ENCODE measurements around the gene FAM120A. TPM values are rescaled to one million over a fixed set of nuclear protein-coding genes. Genes with fewer than 3 reads are reported as not detected.

The FAM120A gene
- total RNA-seq, 1 experiment from 2014 or later = 79.3 TPM

DNA sequence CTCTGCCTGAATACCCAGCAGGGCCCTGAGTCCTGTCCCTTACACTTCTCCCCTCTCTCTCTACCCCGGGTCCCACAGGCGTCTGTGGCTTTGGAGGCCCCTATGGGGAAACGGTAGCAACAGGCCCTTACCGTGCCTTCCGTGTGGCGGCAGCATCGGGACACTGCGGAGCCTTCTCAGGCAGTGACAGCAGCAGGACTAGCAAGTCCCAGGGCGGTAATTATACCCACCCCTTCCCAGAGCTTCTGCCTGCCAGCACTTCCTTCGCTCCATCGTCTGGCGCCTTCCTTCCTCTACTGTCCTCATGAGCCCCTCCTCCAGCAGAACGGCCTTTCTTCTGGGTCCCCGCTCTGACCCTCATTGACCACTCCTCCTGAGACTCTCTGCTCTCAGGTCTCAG is 107.0 kb downstream of the FAM120A start:
- no peak overlapping the region for H2AFZ ChIP-seq (ENCODE audit: low read length)
- H3K27me3 ChIP-seq (ENCODE audit: low read length) = no peaks in the 10 kb centered on the region
- no peak overlapping the region for H3K9ac ChIP-seq (ENCODE audit: low read length)
- H4K20me1 ChIP-seq (ENCODE audit: insufficient read depth, low read depth, low read length) = no peaks in the 10 kb centered on the region
- H3K9me3 ChIP-seq (ENCODE audit: low read length) = no peaks in the 10 kb centered on the region
- no peaks in the 10 kb centered on the region for H3K4me1 ChIP-seq (ENCODE audit: low read length)
- peaks cover 36% of the 10 kb centered on the region; the same call in 1 of the 2 replicates for H3K36me3 ChIP-seq (ENCODE audit: insufficient read depth, low read length)
- no peak overlapping the region for H3K4me3 ChIP-seq (ENCODE audit: low read length)
- H3K9me2 ChIP-seq (replicated peaks; ENCODE audit: insufficient read depth, low read length) = no peaks in the 10 kb centered on the region
- H3K79me2 ChIP-seq (ENCODE audit: low read length) = peaks cover 2% of the 10 kb centered on the region; the same call in 1 of the 2 replicates
- no peak for DNase-seq
- H3K27ac ChIP-seq (ENCODE audit: low read length) = no peak overlapping the region
- no peak overlapping the region for H3K4me2 ChIP-seq (ENCODE audit: low read depth, low read length, poor library complexity, severe bottlenecking)

DNA sequence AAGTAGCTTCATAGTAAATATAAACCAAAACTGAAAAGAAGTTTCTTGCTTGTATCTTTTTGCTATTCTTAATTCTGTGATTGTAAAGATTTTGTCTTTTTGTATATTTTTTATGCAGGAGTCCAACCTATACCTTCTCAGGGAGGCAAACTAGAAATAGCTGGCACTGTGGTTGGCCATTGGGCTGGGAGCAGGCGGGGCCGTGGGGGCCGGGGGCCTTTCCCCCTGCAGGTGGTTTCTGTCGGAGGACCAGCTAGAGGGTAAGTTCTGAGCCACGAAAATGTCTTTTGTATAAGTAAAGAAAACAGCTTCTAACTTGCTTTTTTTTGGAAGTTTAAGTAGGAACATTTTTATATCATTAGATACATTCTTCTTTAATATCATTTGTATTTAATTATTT is 109.5 kb downstream of the FAM120A start:
- Histone ChIP-seq H3K4me2 (ENCODE audit: low read depth, low read length, poor library complexity, severe bottlenecking) (no peak overlapping the region), H3K79me2 (ENCODE audit: low read length) (no peaks in the 10 kb centered on the region), H3K9me2 (replicated peaks; ENCODE audit: insufficient read depth, low read length) (no peaks in the 10 kb centered on the region), H3K27ac (ENCODE audit: low read length) (no peak overlapping the region), H3K9me3 (ENCODE audit: low read length) (no peaks in the 10 kb centered on the region), H3K9ac (ENCODE audit: low read length) (no peak overlapping the region), H3K27me3 (ENCODE audit: low read length) (no peaks in the 10 kb centered on the region), H3K36me3 (ENCODE audit: insufficient read depth, low read length) (peaks cover 36% of the 10 kb centered on the region; the same call in 1 of the 2 replicates), H4K20me1 (ENCODE audit: insufficient read depth, low read depth, low read length) (no peaks in the 10 kb centered on the region), H3K4me3 (ENCODE audit: low read length) (no peak overlapping the region), H3K4me1 (ENCODE audit: low read length) (peaks cover 14% of the 10 kb centered on the region), H2AFZ (ENCODE audit: low read length) (no peak overlapping the region)
- no peak for DNase-seq

DNA sequence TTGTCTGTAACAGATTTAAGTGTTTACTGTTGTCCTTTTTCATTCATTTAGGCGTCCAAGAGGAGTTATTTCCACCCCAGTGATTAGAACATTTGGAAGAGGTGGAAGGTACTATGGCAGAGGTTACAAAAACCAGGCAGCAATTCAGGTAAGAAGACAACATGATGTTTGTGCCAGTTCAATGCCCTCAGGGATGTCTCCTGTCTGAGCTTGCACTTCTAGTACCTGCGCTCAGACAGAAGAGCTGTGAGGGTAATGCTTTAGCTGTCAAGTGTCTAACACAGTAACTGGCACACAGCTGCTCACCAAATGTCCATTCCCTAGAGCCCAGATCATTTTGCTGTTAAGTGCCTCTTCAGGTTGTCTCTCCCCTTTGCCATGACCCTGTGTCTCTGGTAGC is 110.7 kb downstream of the FAM120A start:
- no peaks in the 10 kb centered on the region for H3K9me3 ChIP-seq (ENCODE audit: low read length)
- H3K9ac ChIP-seq (ENCODE audit: low read length) = no peak overlapping the region
- no peaks in the 10 kb centered on the region for H4K20me1 ChIP-seq (ENCODE audit: insufficient read depth, low read depth, low read length)
- H2AFZ ChIP-seq (ENCODE audit: low read length) = no peak overlapping the region
- no peak overlapping the region for H3K4me2 ChIP-seq (ENCODE audit: low read depth, low read length, poor library complexity, severe bottlenecking)
- H3K27me3 ChIP-seq (ENCODE audit: low read length) = no peaks in the 10 kb centered on the region
- no peak overlapping the region for H3K4me3 ChIP-seq (ENCODE audit: low read length)
- peaks cover 23% of the 10 kb centered on the region for H3K4me1 ChIP-seq (ENCODE audit: low read length)
- peaks cover 31% of the 10 kb centered on the region; the same call in 1 of the 2 replicates for H3K36me3 ChIP-seq (ENCODE audit: insufficient read depth, low read length)
- no peak overlapping the region for H3K27ac ChIP-seq (ENCODE audit: low read length)
- no peak for DNase-seq
- H3K79me2 ChIP-seq (ENCODE audit: low read length) = peaks cover 2% of the 10 kb centered on the region; the same call in 1 of the 2 replicates
- no peaks in the 10 kb centered on the region for H3K9me2 ChIP-seq (replicated peaks; ENCODE audit: insufficient read depth, low read length)

DNA sequence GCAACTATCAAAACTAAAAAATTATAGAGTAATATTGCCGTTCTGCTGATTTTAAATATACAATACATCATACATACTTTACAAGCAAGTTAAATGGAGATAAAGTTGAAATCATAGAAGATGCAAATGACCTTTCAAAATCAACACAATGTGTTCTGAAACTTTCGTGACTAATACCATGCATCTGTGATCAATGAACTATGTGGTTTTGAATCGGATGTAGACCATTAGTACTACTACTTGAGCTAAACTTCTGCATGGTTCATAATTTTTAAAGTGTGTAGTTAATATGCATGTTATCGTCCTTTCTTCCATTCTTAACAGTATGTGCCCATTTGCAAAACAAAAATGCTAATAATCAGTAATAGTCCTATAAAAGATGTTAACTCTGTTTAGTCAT is 113.6 kb downstream of the FAM120A start:
- H3K79me2 ChIP-seq (ENCODE audit: low read length) = peaks cover 5% of the 10 kb centered on the region; the same call in 1 of the 2 replicates
- H3K4me3 ChIP-seq (ENCODE audit: low read length) = no peak overlapping the region
- no peak overlapping the region; the same call in 1 of the 2 replicates for H3K9ac ChIP-seq (ENCODE audit: low read length)
- no peak overlapping the region for H3K27ac ChIP-seq (ENCODE audit: low read length)
- H2AFZ ChIP-seq (ENCODE audit: low read length) = no peak overlapping the region
- peaks cover 25% of the 10 kb centered on the region for H3K4me1 ChIP-seq (ENCODE audit: low read length)
- H4K20me1 ChIP-seq (ENCODE audit: insufficient read depth, low read depth, low read length) = no peaks in the 10 kb centered on the region
- H3K27me3 ChIP-seq (ENCODE audit: low read length) = no peaks in the 10 kb centered on the region
- DNase-seq = no peak
- H3K4me2 ChIP-seq (ENCODE audit: low read depth, low read length, poor library complexity, severe bottlenecking) = peak overlapping the region; percentile 97
- no peaks in the 10 kb centered on the region for H3K9me2 ChIP-seq (replicated peaks; ENCODE audit: insufficient read depth, low read length)
- H3K36me3 ChIP-seq (ENCODE audit: insufficient read depth, low read length) = peaks cover 34% of the 10 kb centered on the region
- no peaks in the 10 kb centered on the region for H3K9me3 ChIP-seq (ENCODE audit: low read length)

DNA sequence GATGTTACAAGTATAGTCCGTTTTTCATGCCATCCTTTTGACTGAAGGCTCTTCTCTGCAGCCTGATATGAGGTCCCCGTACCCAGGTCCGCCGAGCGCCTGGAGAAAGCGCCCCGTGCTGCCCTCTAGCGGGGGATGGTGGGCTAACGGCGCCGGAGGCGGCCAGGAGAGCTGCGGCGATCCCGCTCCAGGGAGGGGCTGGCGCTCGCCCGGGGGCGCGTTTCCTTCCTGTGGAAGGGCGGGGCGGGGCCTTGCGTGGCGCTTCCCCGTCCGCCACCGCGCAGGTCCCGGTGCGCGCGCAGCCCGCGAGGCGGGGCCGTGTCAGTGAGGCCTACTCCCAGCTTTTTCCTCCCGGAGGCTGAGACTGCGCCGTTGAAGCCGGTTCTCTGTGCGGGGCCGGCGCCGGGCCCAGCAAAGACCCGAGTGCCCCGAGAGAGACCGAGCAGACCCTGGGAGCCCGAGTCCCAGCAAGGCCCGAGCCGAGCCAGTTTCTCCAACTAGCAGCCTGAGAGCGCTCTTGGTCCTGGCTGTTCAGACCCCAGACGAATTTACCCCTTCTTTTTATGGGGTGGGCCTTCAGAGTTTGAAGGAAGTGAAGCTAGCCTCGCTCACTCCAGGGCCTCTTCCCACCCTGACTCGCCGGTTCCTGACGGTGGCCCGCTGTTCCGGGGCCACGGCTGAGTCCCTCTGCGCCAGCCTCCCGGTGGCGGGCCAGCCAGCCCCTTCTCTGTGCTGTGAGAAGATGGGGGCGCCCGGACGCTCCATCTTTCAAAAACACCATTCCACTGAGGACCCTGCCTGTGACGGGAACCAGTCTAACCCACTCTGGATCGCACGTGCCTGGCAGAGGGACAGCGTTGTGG is 115.2 kb downstream of the FAM120A start:
- Histone ChIP-seq H3K9ac (ENCODE audit: low read length) (peak overlapping the region; percentile 98), H4K20me1 (ENCODE audit: insufficient read depth, low read depth, low read length) (no peaks in the 10 kb centered on the region), H3K4me1 (ENCODE audit: low read length) (peaks cover 25% of the 10 kb centered on the region), H3K27ac (ENCODE audit: low read length) (peak overlapping the region; percentile 77), H3K27me3 (ENCODE audit: low read length) (no peaks in the 10 kb centered on the region), H3K9me2 (replicated peaks; ENCODE audit: insufficient read depth, low read length) (no peaks in the 10 kb centered on the region), H3K9me3 (ENCODE audit: low read length) (0 out of 2 replicates have a peak, but pooled peaks cover 8% of the 10 kb centered on the region), H3K79me2 (ENCODE audit: low read length) (peaks cover 5% of the 10 kb centered on the region; the same call in 1 of the 2 replicates), H3K4me2 (ENCODE audit: low read depth, low read length, poor library complexity, severe bottlenecking) (peak overlapping the region; percentile 97), H3K36me3 (ENCODE audit: insufficient read depth, low read length) (peaks cover 34% of the 10 kb centered on the region), H2AFZ (ENCODE audit: low read length) (no peak overlapping the region), H3K4me3 (ENCODE audit: low read length) (peak overlapping the region; percentile 75)
- DNase-seq = peak; percentile 98

DNA sequence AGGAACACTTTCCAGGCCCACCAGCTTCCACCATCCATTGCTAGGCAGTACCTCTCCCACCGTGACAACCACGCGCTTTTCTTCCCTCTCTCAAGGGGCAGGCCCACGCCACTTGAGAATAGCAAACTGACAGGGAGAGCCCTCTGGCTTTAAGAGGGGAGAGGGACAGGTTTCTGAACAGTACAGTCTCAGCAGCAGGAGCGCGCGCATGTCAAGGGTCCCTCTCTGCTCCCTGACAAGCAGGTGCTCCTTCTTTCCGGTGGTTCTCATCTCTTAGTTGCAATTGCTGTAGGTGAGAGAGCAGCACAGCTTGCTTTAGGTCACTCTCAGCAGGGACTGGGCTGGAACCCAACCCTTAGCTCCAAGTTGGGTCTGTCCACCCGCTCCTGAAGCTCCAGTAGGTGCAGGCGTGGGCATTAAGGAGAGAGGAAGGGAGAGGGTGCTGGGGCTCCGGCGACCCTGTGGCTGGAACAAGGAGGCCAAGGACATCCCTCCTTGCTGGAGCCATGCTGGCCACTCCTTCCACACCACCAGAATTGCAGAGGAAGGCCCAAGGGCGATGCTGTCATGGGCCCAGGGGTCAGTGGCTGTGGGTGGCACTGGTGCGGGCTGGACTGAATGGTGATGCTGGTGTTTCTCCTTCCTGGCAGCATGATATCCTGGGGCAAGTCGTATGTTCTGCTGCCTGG is 115.9 kb downstream of the FAM120A start:
- H3K9me3 ChIP-seq (ENCODE audit: low read length) = 0 out of 2 replicates have a peak, but pooled peaks cover 8% of the 10 kb centered on the region
- peak overlapping the region; percentile 97 for H3K4me2 ChIP-seq (ENCODE audit: low read depth, low read length, poor library complexity, severe bottlenecking)
- no peak overlapping the region for H2AFZ ChIP-seq (ENCODE audit: low read length)
- H3K36me3 ChIP-seq (ENCODE audit: insufficient read depth, low read length) = peaks cover 27% of the 10 kb centered on the region
- no peaks in the 10 kb centered on the region for H4K20me1 ChIP-seq (ENCODE audit: insufficient read depth, low read depth, low read length)
- H3K4me1 ChIP-seq (ENCODE audit: low read length) = peaks cover 25% of the 10 kb centered on the region
- H3K4me3 ChIP-seq (ENCODE audit: low read length) = peak overlapping the region; percentile 75
- H3K27me3 ChIP-seq (ENCODE audit: low read length) = no peaks in the 10 kb centered on the region
- H3K27ac ChIP-seq (ENCODE audit: low read length) = peak overlapping the region; percentile 75; the same call in 1 of the 2 replicates
- DNase-seq = no peak
- peak overlapping the region; percentile 98 for H3K9ac ChIP-seq (ENCODE audit: low read length)
- H3K9me2 ChIP-seq (replicated peaks; ENCODE audit: insufficient read depth, low read length) = no peaks in the 10 kb centered on the region
- H3K79me2 ChIP-seq (ENCODE audit: low read length) = peaks cover 5% of the 10 kb centered on the region; the same call in 1 of the 2 replicates

DNA sequence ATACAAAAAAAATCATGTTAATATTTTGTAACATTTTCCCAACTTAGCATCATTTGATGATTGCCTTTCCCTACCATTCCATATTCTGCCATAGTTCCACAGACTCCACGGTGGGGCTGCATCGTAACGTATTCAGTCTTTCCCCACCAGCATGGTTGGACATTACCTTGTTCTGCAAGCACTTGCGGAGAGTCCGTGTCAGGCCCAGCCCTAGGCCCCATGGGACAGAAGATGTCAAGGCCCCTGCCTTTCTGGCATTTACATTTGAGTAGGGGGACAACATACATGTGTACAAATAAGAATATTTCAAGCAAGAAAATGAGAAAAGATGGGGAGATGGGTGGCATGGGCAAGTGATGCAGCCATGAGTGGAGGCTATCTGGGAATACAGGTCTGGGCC is 116.7 kb downstream of the FAM120A start:
- DNase-seq = no peak
- Histone ChIP-seq H2AFZ (ENCODE audit: low read length) (no peak overlapping the region), H3K9me3 (ENCODE audit: low read length) (0 out of 2 replicates have a peak, but pooled peaks cover 8% of the 10 kb centered on the region), H3K27ac (ENCODE audit: low read length) (no peak overlapping the region), H3K9ac (ENCODE audit: low read length) (no peak overlapping the region), H3K36me3 (ENCODE audit: insufficient read depth, low read length) (peaks cover 27% of the 10 kb centered on the region), H3K27me3 (ENCODE audit: low read length) (no peaks in the 10 kb centered on the region), H3K4me1 (ENCODE audit: low read length) (peaks cover 25% of the 10 kb centered on the region), H3K4me2 (ENCODE audit: low read depth, low read length, poor library complexity, severe bottlenecking) (no peak overlapping the region), H3K9me2 (replicated peaks; ENCODE audit: insufficient read depth, low read length) (no peaks in the 10 kb centered on the region), H3K4me3 (ENCODE audit: low read length) (no peak overlapping the region), H4K20me1 (ENCODE audit: insufficient read depth, low read depth, low read length) (no peaks in the 10 kb centered on the region), H3K79me2 (ENCODE audit: low read length) (peaks cover 5% of the 10 kb centered on the region; the same call in 1 of the 2 replicates)

DNA sequence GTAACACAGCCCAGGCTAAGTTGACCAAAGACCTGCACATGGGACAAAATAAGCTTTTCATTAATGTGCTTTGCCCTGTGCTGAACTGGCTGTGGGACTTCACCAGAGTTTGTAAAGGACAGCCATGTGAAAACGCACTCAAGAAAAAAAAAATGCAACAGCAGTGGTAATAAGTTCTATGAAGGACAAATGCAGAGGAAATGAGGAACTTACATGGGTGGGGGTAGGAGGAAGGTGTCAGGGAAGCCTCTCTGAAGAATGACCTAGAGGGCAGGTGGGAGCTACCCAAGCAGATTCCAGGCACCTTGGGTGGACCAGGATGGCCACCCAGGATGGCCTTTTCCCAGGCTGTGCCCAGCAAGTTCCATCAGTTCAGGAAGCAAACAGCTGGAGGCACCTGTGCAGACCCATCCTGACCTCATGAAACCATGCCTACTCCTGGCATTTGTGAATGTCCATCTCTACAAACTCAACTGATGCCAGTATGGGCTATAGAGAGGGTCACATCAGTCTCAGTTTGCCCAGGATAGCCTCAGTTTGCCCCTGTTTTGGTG is 118.2 kb downstream of the FAM120A start:
- no peaks in the 10 kb centered on the region for H3K9me2 ChIP-seq (replicated peaks; ENCODE audit: insufficient read depth, low read length)
- no peaks in the 10 kb centered on the region for H3K27me3 ChIP-seq (ENCODE audit: low read length)
- H3K36me3 ChIP-seq (ENCODE audit: insufficient read depth, low read length) = peaks cover 27% of the 10 kb centered on the region
- H3K4me1 ChIP-seq (ENCODE audit: low read length) = peaks cover 24% of the 10 kb centered on the region
- H3K79me2 ChIP-seq (ENCODE audit: low read length) = peaks cover 5% of the 10 kb centered on the region; the same call in 1 of the 2 replicates
- H4K20me1 ChIP-seq (ENCODE audit: insufficient read depth, low read depth, low read length) = no peaks in the 10 kb centered on the region
- no peak overlapping the region for H3K4me2 ChIP-seq (ENCODE audit: low read depth, low read length, poor library complexity, severe bottlenecking)
- 0 out of 2 replicates have a peak, but pooled peaks cover 8% of the 10 kb centered on the region for H3K9me3 ChIP-seq (ENCODE audit: low read length)
- no peak for DNase-seq
- no peak overlapping the region for H2AFZ ChIP-seq (ENCODE audit: low read length)
- no peak overlapping the region for H3K9ac ChIP-seq (ENCODE audit: low read length)
- no peak overlapping the region for H3K27ac ChIP-seq (ENCODE audit: low read length)
- H3K4me3 ChIP-seq (ENCODE audit: low read length) = no peak overlapping the region

All from Karpas-422 (cell line).